Activated T-helper 2 cell treated with anti-CD3 and anti-CD28 coated beads, Interferon-gamma antibody, Interleukin-2, Interleukin-4, amounts not matched to agents 10 μg/mL and 5 μg/mL and 100 μg/mL, durations not matched to agents 14 hours and 24 hours and 36 hours (primary cell): ENCODE measurements around the gene UBQLNL. TPM values are rescaled to one million over a fixed set of nuclear protein-coding genes. Genes with fewer than 3 reads are reported as not detected.

Experiments
- DNase-seq: peaks from one replicate; pipeline ENCODE4 v3.0.0; 2021; ENCODE audit warnings: low spot score
- H3K27ac Mint-ChIP-seq: one replicate; pipeline ENCODE4 v1.8.0; 2021; ENCODE audit warnings: mixed read lengths
- H3K27me3 Mint-ChIP-seq: one replicate; pipeline ENCODE4 v1.8.0; 2021; ENCODE audit warnings: low read depth, mixed read lengths
- H3K36me3 Mint-ChIP-seq: one replicate; pipeline ENCODE4 v1.8.0; 2021; ENCODE audit warnings: low read depth, mixed read lengths
- H3K4me1 Mint-ChIP-seq: one replicate; pipeline ENCODE4 v1.8.0; 2021; ENCODE audit warnings: low read depth, mixed read lengths
- H3K4me3 Mint-ChIP-seq: one replicate; pipeline ENCODE4 v1.8.0; 2021; ENCODE audit warnings: low read depth, mild to moderate bottlenecking, moderate library complexity, mixed read lengths
- H3K9me3 Mint-ChIP-seq: one replicate; pipeline ENCODE4 v1.8.0; 2021; ENCODE audit warnings: mixed read lengths
- intact Hi-C: fragments of 100-400 bp; cut with micrococcal nuclease; formaldehyde crosslinking; loops from one replicate; pipeline ENCODE4 v1.15.1; 2023
- total RNA-seq: library from RNA; stranded (reverse); gene quantifications from 2 replicates; pipeline ENCODE4 v1.2.3, GENCODE V29; 2022

The UBQLNL gene
- total RNA-seq, 1 donor from 2014 or later = 0.09 TPM

DNA sequence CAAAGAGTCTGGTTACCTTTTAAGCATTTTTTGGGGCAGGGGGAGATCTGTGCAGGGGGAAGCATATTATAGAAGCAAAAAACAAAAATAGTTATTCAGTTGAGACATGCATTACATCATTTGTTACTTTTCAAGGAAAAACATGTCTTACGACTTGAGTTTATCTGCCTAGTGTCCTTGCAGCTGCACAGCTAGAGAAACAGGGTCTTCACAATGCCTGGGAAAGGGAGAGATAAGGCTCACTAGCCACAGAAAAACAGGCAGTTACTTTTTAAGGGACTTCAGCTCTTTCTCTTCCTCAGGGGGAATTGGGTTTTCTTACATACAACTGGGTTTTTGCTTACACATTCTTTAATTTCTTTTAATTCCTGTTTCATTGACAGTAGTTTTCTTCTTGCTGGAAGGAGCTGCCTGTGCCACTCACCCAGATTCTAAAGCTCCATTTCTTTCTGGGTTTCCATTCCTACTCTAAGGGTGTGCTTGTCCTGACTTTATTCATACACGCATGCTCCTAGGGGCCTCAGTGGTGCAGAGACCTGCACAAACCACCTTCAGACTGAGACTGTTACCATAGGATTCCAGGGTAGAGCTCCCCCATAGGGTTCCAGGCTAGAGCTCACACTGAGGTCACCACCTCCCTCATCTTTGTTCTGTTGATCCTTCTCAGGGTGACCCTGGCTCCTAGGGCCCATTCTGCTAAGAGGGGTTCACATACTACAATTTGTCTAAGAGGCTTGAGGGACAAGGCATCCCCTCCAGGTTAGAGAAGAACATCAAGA is 14.7 kb upstream of the UBQLNL start:
- no peaks in the 10 kb centered on the region for H3K4me1 Mint-ChIP-seq
- no peaks in the 10 kb centered on the region for H3K27me3 Mint-ChIP-seq
- no peak overlapping the region for H3K27ac Mint-ChIP-seq
- no peak overlapping the region for H3K4me3 Mint-ChIP-seq
- intact Hi-C loops = no loop called here
- no peaks in the 10 kb centered on the region for H3K9me3 Mint-ChIP-seq
- no peak for DNase-seq
- H3K36me3 Mint-ChIP-seq = no peaks in the 10 kb centered on the region

DNA sequence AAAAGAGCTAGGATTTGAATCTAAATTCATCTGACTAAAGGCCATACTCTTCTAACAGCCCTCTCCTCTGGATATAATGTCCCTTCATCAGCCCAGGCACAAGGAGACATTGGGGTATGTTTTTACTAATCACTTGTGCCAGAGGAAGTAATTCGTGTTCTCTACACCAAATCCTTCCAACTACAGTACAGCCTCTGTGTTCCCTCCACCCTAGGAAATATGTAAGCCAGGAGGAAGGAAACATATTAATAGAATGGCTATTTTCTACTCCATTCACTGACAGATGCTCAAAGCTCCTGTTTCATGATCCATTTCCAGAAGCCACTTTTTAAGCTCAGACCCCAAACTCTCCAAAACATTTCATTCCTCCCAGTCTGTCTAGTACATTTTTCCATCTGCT is 12.0 kb upstream of the UBQLNL start:
- H3K27ac Mint-ChIP-seq = no peak overlapping the region
- H3K9me3 Mint-ChIP-seq = no peaks in the 10 kb centered on the region
- no peaks in the 10 kb centered on the region for H3K36me3 Mint-ChIP-seq
- H3K27me3 Mint-ChIP-seq = no peaks in the 10 kb centered on the region
- no peak overlapping the region for H3K4me3 Mint-ChIP-seq
- intact Hi-C loops = no loop called here
- no peaks in the 10 kb centered on the region for H3K4me1 Mint-ChIP-seq
- DNase-seq = no peak

DNA sequence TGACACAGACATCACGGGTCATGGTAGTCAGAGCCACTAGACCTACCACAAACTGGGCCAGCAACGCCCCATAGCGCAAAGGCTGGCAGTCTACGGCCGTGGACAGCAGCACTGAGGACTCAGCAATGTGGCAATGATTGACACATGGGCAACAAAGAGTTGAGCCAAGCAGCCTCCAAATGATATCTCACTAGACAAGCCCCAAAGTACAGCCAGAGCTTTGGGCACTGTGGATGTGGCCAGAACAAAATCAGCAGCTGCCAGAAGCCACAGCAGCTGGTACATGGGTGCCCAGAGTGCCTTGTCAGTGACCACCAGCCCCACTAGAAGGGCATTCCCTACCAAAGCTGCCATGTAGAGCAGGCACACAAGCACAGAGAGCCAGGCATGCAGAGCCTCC is 11.2 kb upstream of the UBQLNL start:
- Mint-ChIP-seq H3K27ac (no peak overlapping the region), H3K4me1 (no peaks in the 10 kb centered on the region), H3K36me3 (no peaks in the 10 kb centered on the region), H3K4me3 (no peak overlapping the region), H3K27me3 (no peaks in the 10 kb centered on the region), H3K9me3 (no peaks in the 10 kb centered on the region)
- DNase-seq = no peak
- intact Hi-C loops = no loop called here

DNA sequence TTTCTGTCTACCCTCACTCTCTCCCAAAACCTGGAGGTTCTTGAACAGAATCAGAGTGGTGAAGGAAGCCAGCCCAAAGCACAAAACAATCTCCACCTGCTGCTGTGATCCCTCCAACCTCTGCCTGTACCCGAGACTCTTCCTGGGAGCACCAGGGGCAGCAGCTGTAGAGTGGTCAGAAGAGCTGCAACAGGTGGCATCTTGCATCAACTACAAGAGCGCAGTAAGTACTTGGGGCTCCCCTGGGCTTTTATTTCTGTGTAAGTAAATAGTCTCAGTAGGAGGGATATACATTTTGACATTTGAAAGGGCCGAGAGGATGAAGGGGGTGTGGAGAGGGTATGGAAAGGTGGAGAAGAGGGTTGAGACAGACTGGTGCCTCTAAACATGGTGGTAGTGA is 8.3 kb upstream of the UBQLNL start:
- Mint-ChIP-seq H3K4me1 (no peaks in the 10 kb centered on the region), H3K27ac (no peak overlapping the region), H3K9me3 (no peaks in the 10 kb centered on the region), H3K36me3 (no peaks in the 10 kb centered on the region), H3K27me3 (no peaks in the 10 kb centered on the region), H3K4me3 (no peak overlapping the region)
- no peak for DNase-seq
- intact Hi-C loops = no loop called here

DNA sequence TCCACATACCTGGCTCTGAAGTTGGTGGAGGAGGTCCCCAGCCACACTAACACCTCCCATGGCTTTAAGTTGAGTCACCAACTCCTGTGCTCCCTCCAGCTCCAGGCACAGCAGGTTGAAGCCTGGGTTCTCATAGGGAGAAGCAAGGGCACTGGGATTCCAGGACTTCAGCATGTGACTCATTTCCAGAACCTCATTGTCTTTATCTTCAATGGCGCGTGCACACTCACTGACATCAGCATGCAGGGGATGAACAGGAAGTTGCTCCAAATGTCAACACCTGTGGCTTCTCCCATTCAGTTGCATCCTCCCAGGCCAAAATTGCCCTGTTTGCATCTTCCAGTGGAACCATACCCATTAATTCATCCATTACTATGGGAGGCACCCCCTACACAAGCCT is 5.8 kb upstream of the UBQLNL start:
- Mint-ChIP-seq H3K27me3 (no peaks in the 10 kb centered on the region), H3K27ac (no peak overlapping the region), H3K9me3 (no peaks in the 10 kb centered on the region), H3K4me3 (no peak overlapping the region), H3K4me1 (no peaks in the 10 kb centered on the region), H3K36me3 (no peaks in the 10 kb centered on the region)
- intact Hi-C loops = no loop called here
- DNase-seq = no peak

DNA sequence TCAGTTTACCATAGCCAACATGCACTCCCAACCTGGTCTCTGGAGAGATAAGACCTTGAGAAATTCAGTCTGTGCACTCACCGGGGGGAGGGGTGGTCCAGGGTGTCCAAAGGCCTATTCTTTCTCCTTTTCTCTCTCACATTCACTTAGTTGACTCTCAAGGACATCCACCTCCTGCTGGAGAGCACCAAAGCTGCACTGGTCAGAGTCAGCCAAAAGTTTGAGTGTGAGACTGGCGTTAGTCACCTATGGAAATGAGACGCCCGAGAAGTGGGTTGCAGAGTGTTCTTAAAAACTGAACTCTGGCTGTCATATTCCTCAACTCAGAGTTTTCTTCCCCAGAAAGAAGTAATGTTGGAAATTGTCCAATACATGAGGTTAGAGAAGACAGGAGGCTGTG is 5.0 kb upstream of the UBQLNL start:
- no peaks in the 10 kb centered on the region for H3K9me3 Mint-ChIP-seq
- H3K36me3 Mint-ChIP-seq = no peaks in the 10 kb centered on the region
- DNase-seq = no peak
- intact Hi-C loops = no loop called here
- no peaks in the 10 kb centered on the region for H3K27me3 Mint-ChIP-seq
- H3K4me3 Mint-ChIP-seq = no peak overlapping the region
- H3K4me1 Mint-ChIP-seq = no peaks in the 10 kb centered on the region
- H3K27ac Mint-ChIP-seq = no peak overlapping the region

DNA sequence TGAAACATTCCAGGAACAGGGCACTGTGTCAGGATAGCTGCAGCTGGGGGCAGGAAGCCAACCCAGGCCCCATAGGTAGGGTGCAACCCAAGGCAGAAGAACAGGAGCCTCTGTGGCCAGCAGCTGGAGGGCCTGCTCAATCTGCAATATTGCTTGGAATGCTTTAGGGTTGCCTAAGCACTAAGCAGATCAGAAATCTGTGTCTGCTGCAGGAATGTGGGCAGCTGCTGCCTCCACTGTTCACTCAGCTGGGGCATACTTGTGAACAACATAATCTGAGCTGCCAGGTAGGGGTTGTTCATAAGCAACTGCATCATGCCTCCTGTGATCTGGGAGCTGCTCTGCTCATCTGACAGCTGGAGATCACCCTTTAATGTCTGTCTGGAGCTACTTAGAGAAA is 1.7 kb downstream of the UBQLNL start:
- H3K4me3 Mint-ChIP-seq = no peak overlapping the region
- no peaks in the 10 kb centered on the region for H3K36me3 Mint-ChIP-seq
- no peaks in the 10 kb centered on the region for H3K4me1 Mint-ChIP-seq
- no peaks in the 10 kb centered on the region for H3K9me3 Mint-ChIP-seq
- peaks cover 10% of the 10 kb centered on the region for H3K27me3 Mint-ChIP-seq
- no peak for DNase-seq
- intact Hi-C loops = no loop called here
- H3K27ac Mint-ChIP-seq = no peak overlapping the region

DNA sequence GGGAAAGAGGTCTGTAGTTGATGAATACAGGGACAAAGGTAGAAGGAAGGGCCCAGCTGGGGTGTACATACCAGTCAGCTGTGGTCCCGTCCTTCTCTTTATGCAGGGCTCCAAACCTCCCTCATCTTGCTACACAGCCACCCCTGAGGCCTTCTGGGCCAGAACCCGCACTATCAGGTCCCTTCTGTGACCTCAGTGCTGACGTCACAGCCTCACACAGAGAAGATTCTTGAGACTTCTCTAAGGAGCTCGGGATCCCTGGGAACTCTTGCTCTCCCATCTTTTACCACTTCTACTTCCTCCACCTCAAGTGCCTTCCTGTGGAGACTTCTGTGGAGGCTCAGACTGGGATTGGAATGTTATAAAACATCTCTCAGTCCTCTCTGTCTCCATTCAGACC is 6.7 kb downstream of the UBQLNL start, which contains the start of gene UBQLN3:
Gene UBQLN3 (minus strand): TSS at position 155 of the 400 bp plus-strand sequence. CDS start 399 bp downstream, outside the sequence.
- H3K4me1 Mint-ChIP-seq = no peaks in the 10 kb centered on the region
- DNase-seq = no peak
- H3K27ac Mint-ChIP-seq = no peak within 1 kb of the TSS
- H3K36me3 Mint-ChIP-seq = no peaks in the 10 kb centered on the region
- intact Hi-C loops = no loop called here
- no peak within 1 kb of the TSS for H3K4me3 Mint-ChIP-seq
- H3K9me3 Mint-ChIP-seq = no peaks in the 10 kb centered on the region
- H3K27me3 Mint-ChIP-seq = peaks cover 10% of the 10 kb centered on the region

DNA sequence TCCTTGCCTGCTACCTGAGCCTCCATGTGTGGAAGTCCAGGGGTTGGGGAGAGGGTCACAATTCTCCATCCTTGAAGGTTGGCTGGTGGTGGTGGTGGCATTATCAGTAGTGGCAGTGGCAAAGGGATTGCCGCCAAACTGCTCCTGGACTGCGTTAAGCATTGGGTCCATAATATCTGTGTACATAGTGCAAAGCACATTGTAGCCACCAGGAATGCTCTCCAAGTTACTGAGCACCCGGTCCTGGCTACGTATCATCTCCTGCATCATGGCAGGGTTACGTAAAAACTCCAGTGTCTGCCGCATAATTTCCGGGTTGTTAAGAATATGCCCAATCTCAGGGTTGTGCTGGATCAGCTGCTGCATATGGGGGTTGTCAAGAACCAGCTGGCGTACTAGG is 7.9 kb downstream of the UBQLNL start:
- Mint-ChIP-seq H3K9me3 (no peaks in the 10 kb centered on the region), H3K27me3 (peaks cover 10% of the 10 kb centered on the region), H3K4me3 (no peak overlapping the region), H3K36me3 (no peaks in the 10 kb centered on the region), H3K4me1 (no peaks in the 10 kb centered on the region), H3K27ac (no peak overlapping the region)
- no peak for DNase-seq
- intact Hi-C loops = no loop called here

DNA sequence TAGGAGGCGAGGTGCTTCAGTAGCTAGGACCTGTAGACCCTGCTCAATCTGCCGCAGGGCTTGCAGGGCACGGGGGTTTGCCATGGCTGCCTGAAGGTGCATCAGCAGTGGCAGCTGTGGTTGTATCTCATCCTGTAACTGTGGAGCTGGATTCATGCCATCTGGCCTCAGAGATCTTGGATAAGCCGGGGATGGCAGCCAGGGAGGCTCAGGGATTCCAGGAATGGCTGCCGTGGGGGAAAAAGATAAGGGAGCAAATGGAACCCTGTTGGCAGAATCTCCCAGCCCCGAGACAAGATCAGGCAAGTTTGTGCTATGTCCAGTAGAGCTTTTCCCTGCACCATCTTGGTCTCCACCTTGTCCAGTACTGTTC is 8.6 kb downstream of the UBQLNL start:
- Mint-ChIP-seq H3K4me3 (no peak overlapping the region), H3K27ac (no peak overlapping the region), H3K27me3 (peaks cover 7% of the 10 kb centered on the region), H3K9me3 (no peaks in the 10 kb centered on the region), H3K4me1 (no peaks in the 10 kb centered on the region), H3K36me3 (no peaks in the 10 kb centered on the region)
- intact Hi-C loops = no loop called here
- DNase-seq = no peak

DNA sequence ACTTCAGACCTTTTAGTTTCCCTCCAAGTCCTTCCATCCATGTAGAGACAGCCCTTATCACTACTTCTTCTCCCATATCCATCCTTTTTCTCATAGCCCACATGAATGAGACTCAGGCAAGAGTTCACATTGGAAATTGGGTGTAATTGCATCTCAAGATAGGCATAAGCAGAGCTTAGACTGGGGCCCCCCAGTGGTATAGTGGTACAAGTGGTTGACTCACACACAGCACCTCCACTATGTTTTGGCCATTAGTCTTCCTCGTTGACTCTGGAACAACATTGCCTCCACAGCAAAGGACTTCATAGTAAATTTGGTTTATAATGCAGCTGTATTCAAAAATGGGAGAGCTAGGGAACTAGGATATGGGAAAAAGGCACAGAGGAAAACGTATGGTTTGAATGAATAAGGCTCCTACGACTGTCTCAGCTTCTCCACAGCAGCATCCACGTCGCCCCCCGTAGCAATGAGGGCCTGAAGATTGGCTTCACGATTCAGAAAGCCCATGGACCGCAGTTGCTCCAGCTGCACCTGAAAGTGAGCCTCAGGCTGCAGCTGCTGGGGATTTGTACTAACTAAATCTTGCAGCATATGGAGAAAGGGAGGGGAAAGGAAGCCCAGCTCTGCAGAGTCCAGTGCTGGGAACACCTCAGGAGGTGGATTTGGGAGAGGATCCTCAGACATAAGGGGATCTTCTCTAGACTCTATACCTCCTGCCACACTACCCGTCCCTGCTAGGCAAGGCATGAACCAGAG is 9.1 kb downstream of the UBQLNL start:
- no peaks in the 10 kb centered on the region for H3K9me3 Mint-ChIP-seq
- intact Hi-C loops = no loop called here
- no peaks in the 10 kb centered on the region for H3K4me1 Mint-ChIP-seq
- no peak overlapping the region for H3K27ac Mint-ChIP-seq
- H3K27me3 Mint-ChIP-seq = peaks cover 6% of the 10 kb centered on the region
- DNase-seq = no peak
- no peak overlapping the region for H3K4me3 Mint-ChIP-seq
- H3K36me3 Mint-ChIP-seq = no peaks in the 10 kb centered on the region

DNA sequence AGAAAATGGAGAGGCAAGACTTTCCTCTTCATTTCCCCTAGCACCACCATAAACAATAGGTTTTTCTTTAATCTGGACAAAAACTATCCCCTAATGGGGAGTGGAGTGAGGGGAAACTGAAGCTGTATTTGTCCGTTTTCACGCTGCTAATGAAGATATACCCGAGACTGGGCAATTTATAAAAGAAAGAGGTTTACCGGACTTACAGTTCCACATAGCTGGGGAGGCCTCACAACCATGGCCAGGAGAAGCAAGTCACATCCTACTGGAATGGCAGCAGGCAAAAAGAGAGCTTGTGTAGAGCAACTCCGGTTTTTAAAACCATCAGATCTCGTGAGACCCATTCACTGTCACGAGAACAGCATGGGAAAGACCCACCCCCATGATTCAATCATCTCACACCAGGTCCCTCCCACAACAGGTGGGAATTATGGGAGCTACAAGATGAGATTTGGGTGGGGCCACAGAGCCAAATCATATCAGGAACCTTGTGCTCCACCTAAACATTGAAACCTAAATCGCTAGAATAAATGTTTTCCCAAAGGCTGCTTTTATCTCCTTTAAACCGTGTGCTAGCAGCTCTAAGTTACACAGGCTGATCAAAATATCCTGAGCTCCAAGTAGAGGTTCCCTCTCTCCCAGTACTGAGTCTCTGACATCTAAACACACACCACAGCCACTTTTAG is 11.0 kb downstream of the UBQLNL start:
- no peak overlapping the region for H3K4me3 Mint-ChIP-seq

DNA sequence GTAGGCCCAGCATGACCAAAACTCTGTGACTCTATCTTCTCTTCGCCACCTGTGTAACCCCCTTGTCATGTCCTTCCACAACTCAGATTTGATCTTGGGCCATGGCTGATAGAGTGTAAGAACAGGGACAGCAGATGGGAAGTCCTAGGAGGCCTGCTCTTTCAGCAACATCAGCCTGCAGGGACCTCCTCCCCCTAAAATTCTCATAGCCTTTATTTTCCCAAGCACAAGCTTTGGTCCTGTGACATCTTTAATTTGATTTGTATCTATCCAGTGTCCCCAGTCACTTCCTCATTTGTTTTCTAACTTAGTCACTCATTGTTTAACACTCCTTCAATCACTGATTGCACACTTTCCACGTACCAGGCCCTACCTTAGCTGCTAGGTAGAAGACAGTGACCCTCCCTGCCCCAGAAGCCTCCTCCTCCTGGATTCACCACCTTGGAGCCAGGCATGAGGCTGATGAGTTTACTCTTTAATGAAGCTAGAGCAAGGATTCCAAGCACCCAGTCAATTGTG is 12.0 kb downstream of the UBQLNL start:
- no peak for DNase-seq
- Mint-ChIP-seq H3K4me3 (no peak overlapping the region), H3K27me3 (peaks cover 4% of the 10 kb centered on the region), H3K27ac (no peak overlapping the region), H3K36me3 (no peaks in the 10 kb centered on the region), H3K9me3 (no peaks in the 10 kb centered on the region), H3K4me1 (no peaks in the 10 kb centered on the region)
- intact Hi-C loops = no loop called here

More for the DNA sequence above, 11.0 kb downstream of the UBQLNL start:
- Mint-ChIP-seq H3K4me1 (no peaks in the 10 kb centered on the region), H3K27me3 (peaks cover 2% of the 10 kb centered on the region), H3K27ac (no peak overlapping the region), H3K9me3 (no peaks in the 10 kb centered on the region), H3K36me3 (no peaks in the 10 kb centered on the region)
- intact Hi-C loops = no loop called here
- no peak for DNase-seq
